K562 (cell line): ENCODE data around the gene ZNF565. TPM values are rescaled to one million over a fixed set of nuclear protein-coding genes. Genes with fewer than 3 reads are reported as not detected.

Source experiments
- ATAC-seq: fragments of 200-7000 bp; cut with Tn5 transposase; 3 replicates; pipeline ENCODE4 v1.9.1; 2020; ENCODE audit warnings: moderate library complexity
- BruUV-seq: library from RNA; stranded (reverse); fragments of 400-500 nt; replicated peaks from 2 replicates; lab custom pipeline; 2021; lab: Mats Ljungman, UMichigan
- CTCF ChIA-PET: fragments of 300-600 bp; formaldehyde crosslinking; extraction: SDS; loops from one replicate; lab custom pipeline; 2021; ENCODE audit warnings: low intra/inter-chr PET ratio; lab: Yijun Ruan, JAX
- POLR2A ChIA-PET: fragments of 300-600, 350-650 bp; sonication (Branson Sonifier 250); formaldehyde crosslinking; extraction: SDS; loops from one replicate; lab custom pipeline; 2021; ENCODE audit warnings: antibody characterized with exemption, inconsistent platforms; lab: Yijun Ruan, JAX
- DNase-seq, 4 experiments: peaks; one replicate each; pipeline versions ENCODE4 v3.0.0 to v3.0.0-alpha.2; 2011 to 2018; ENCODE audit warnings: low spot score in 3 of 4, mixed read lengths in 3 of 4; ENCODE audit errors: extremely low read depth in 1 of 4
- FAIRE-seq: peaks from 2 replicates; lab custom pipeline; 2011; peaks lifted over from hg19 to GRCh38; lab: Jason Lieb, UNC
- H2AFZ ChIP-seq: 2 replicates; pipeline ENCODE4 v1.6.0; 2011; ENCODE audit warnings: low read depth, low read length, control low read depth, inconsistent platforms
- H3K27ac ChIP-seq: fragments of 200-600 bp; 3 replicates; pipeline ENCODE4 v1.8.0; 2011; ENCODE audit warnings: low read depth, mild to moderate bottlenecking, control low read depth, inconsistent platforms, low read length, moderate library complexity, mixed read lengths; ENCODE audit errors: extremely low read depth
- H3K27me3 ChIP-seq, 2 experiments: fragments of 300-600 bp in 1 of 2; 2 replicates in 1 of 2; 3 replicates in 1 of 2; pipeline versions ENCODE4 v1.6.0 to v1.8.0; 2011; ENCODE audit warnings: inconsistent platforms in 2 of 2, low read length in 2 of 2, mild to moderate bottlenecking in 1 of 2, mixed read lengths in 1 of 2, moderate library complexity in 1 of 2; ENCODE audit not compliant: control insufficient read depth in 2 of 2, insufficient read depth in 2 of 2
- H3K36me3 ChIP-seq: fragments of 300-600 bp; 3 replicates; pipeline ENCODE4 v1.8.0; 2011; ENCODE audit warnings: mild to moderate bottlenecking, low read length, inconsistent platforms; ENCODE audit not compliant: control insufficient read depth, insufficient read depth
- H3K4me1 ChIP-seq, 2 experiments: fragments of 200-600 bp in 1 of 2; replicated peaks in 1 of 2; 2 replicates in 1 of 2; 3 replicates in 1 of 2; pipeline versions ENCODE4 v1.5.1 to v1.8.0; 2011; ENCODE audit warnings: inconsistent platforms in 2 of 2, low read length in 2 of 2, mild to moderate bottlenecking in 1 of 2, mixed read lengths in 1 of 2, moderate library complexity in 1 of 2; ENCODE audit not compliant: control insufficient read depth in 2 of 2, insufficient read depth in 2 of 2
- H3K4me2 ChIP-seq: 2 replicates; pipeline ENCODE4 v1.6.1; 2011; ENCODE audit warnings: low read length, control low read depth, inconsistent platforms, mixed read lengths; ENCODE audit not compliant: insufficient read depth
- H3K4me3 ChIP-seq: fragments of 200-600 bp; sonication (generic), shearing (Covaris generic); 2 replicates; pipeline ENCODE4 v1.5.1; 2016; ENCODE audit warnings: control low read depth, inconsistent platforms
- H3K79me2 ChIP-seq: fragments of 200-600 bp; 3 replicates; pipeline ENCODE4 v1.8.0; 2011; ENCODE audit warnings: low read length, inconsistent platforms; ENCODE audit not compliant: control insufficient read depth, insufficient read depth
- H3K9ac ChIP-seq, 2 experiments: 2 replicates each; pipeline versions ENCODE4 v1.6.0 to v1.6.1; 2011; ENCODE audit warnings: low read depth in 2 of 2, low read length in 2 of 2, control low read depth in 1 of 2, inconsistent platforms in 1 of 2, mild to moderate bottlenecking in 1 of 2, mixed read lengths in 1 of 2; ENCODE audit not compliant: insufficient read depth in 1 of 2
- H3K9me1 ChIP-seq: one replicate; pipeline ENCODE4 v1.6.0; 2011; ENCODE audit warnings: inconsistent platforms, mild to moderate bottlenecking, low read length, moderate library complexity; ENCODE audit not compliant: control insufficient read depth, insufficient read depth
- H3K9me3 ChIP-seq: replicated peaks from 2 replicates; pipeline ENCODE4 v1.5.1; 2011; ENCODE audit warnings: low read depth, low read length, inconsistent platforms; ENCODE audit not compliant: control insufficient read depth, insufficient read depth
- H4K20me1 ChIP-seq: replicated peaks from 2 replicates; pipeline ENCODE4 v1.6.1; 2011; ENCODE audit warnings: low read length, inconsistent platforms, mixed read lengths; ENCODE audit not compliant: control insufficient read depth, insufficient read depth
- CBX2 ChIP-seq: fragments of 200-600 bp; sonication (generic); IDR thresholded peaks from one replicate; pipeline ENCODE4 v1.6.1; 2012; ENCODE audit warnings: mild to moderate bottlenecking, low read length, inconsistent platforms; ENCODE audit not compliant: insufficient read depth, poor library complexity, severe bottlenecking
- CHD1 ChIP-seq: fragments of 200-600 bp; sonication (generic); IDR thresholded peaks from one replicate; pipeline ENCODE4 v1.6.1; 2012; ENCODE audit warnings: mild to moderate bottlenecking, moderate library complexity, low read length, inconsistent platforms
- CREM ChIP-seq: IDR thresholded peaks from 2 replicates; pipeline ENCODE4 v1.6.1; 2014; ENCODE audit warnings: antibody characterized with exemption, low read depth
- DDX20 ChIP-seq: fragments of 450-650 bp; IDR thresholded peaks from 2 replicates; pipeline ENCODE4 v1.6.1; 2016; ENCODE audit warnings: missing genetic modification characterization, low read depth, mild to moderate bottlenecking, missing compliant biosample characterization, moderate library complexity
- POLR2G ChIP-seq: fragments of 200-400 bp; formaldehyde crosslinking; IDR thresholded peaks from 2 replicates; pipeline ENCODE4 v1.6.1; 2017; ENCODE audit warnings: low read depth, mild to moderate bottlenecking, antibody characterized with exemption, low read length, moderate library complexity
- RBFOX2 ChIP-seq: fragments of 200-400 bp; formaldehyde crosslinking; IDR thresholded peaks from 2 replicates; pipeline ENCODE4 v1.6.1; 2017; ENCODE audit warnings: low read depth, mild to moderate bottlenecking, low read length, moderate library complexity
- TCF7L2 ChIP-seq: fragments of 150-350 bp; IDR thresholded peaks from 2 replicates; pipeline ENCODE4 v1.6.1; 2016; ENCODE audit warnings: low read depth, mild to moderate bottlenecking, low read length, moderate library complexity
- TGIF2 ChIP-seq: sonication (generic); formaldehyde crosslinking; IDR thresholded peaks from 2 replicates; pipeline ENCODE4 v1.8.1; 2022; ENCODE audit warnings: mild to moderate bottlenecking, missing genetic modification reagents, moderate library complexity
- WGBS: fragments of 100-300 bp; shearing (Covaris generic); methylation state at CpG from one replicate; pipeline ENCODE4 v1.1.6; 2016; ENCODE audit warnings: low coverage, mixed read lengths; ENCODE audit not compliant: insufficient coverage; ENCODE audit errors: missing lambda C conversion rate; 5-methylcytosine and 5-hydroxymethylcytosine counted together
- in situ Hi-C: fragments of 300-500 bp; cut with MboI; formaldehyde crosslinking; loops from 4 replicates; pipeline ENCODE4 v1.15.0; 2018; ENCODE audit warnings: inconsistent platforms, mixed read lengths
- intact Hi-C: fragments of 100-400 bp; cut with micrococcal nuclease; formaldehyde crosslinking; loops from 2 replicates; pipeline ENCODE4 v1.14.2; 2022
- polyA plus RNA-seq, 8 experiments: library from polyadenylated mRNA; depleted of rRNA in 4 of 8; stranded (reverse) in 5 of 8; unstranded in 3 of 8; fragments of >200 nt; fragmentation: Nextera tagmentation in 2 of 8; fragmentation: Illumina TruSeq in 1 of 8; extraction: Ambion mirVana in 2 of 8; extraction: Trizol in 1 of 8; gene quantifications; 2 replicates each; pipeline versions ENCODE4 v1.2.1 to v1.2.3, GENCODE V29; 2011 to 2014; ENCODE audit warnings: inconsistent platforms in 1 of 8, missing spikeins in 1 of 8
- total RNA-seq, 7 experiments: library from RNA; depleted of rRNA in 6 of 7; stranded (reverse); fragments of >200 nt in 6 of 7; fragmentation: Illumina TruSeq in 2 of 7; extraction: Trizol in 2 of 7; gene quantifications; 2 replicates each; pipeline versions ENCODE4 v1.2.1 to v1.2.3, GENCODE V29; 2011 to 2021; ENCODE audit warnings: low replicate concordance in 1 of 7
- TF ChIP-seq, protein P1 (sequence below): sonication (generic); formaldehyde crosslinking; IDR thresholded peaks from 2 replicates; pipeline ENCODE4 v1.8.1; 2023; ENCODE audit warnings: mild to moderate bottlenecking, missing genetic modification reagents
- TF ChIP-seq, protein P2 (sequence below), 2 experiments: IDR thresholded peaks; 2 replicates each; pipeline ENCODE4 v1.6.1; 2011; ENCODE audit warnings: borderline replicate concordance in 1 of 2, control low read depth in 1 of 2, low read depth in 1 of 2, low read length in 1 of 2, mild to moderate bottlenecking in 1 of 2, mixed read lengths in 1 of 2, moderate library complexity in 1 of 2; ENCODE audit not compliant: insufficient read depth in 1 of 2, insufficient read length in 1 of 2, poor library complexity in 1 of 2, severe bottlenecking in 1 of 2; ENCODE audit errors: extremely low read depth in 1 of 2

Gene ZNF565
- total and polyA plus RNA-seq, 9 of the 15 experiments (the other 6 are each of a cell fraction or from before 2014, with no cell fraction given): 1.3 to 3.2 (median 2.6) TPM

DNA sequence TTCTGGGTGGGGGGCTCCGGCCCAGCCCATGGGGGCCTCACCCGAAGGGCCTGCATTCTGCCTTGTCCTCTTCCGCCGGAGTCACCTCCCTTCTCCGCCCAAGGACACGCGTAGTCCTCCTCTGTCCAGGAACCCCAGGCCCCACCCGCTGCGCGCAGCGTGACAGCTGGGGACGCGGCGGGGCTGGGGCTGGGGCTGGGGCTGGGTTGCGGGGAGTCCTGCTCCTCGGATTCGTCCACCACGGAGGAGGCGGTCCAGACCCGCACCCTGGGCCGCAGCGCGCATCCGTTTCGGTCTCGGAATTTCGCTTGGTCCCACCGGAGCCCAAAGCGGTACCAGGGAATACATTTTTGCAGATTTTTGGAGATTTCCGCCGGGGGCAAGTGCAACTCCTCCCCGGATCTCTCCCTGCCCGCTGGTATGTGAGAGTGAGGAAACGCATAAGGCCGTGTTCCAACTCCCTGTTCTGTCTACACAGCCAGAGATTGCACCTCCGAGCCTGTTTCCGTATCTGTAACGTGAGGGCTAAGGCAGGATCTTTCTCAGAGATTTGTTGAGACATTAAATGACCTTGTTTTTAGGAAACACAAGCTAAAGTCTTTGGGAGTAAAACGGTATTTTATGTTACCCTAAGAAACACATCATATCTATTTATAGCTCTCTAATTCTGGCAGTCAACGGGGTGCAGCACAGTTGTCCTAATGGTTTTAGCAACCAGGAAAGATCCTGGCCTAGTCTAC, 61.9 kb downstream of the ZNF565 start, which contains the start of gene COX7A1:
COX7A1 (minus strand) TSS at position 96 of the 740 bp plus-strand sequence; CDS start at position 56, 40 bp downstream.
- DNase-seq: no peak
- peaks cover 42% of the 10 kb centered on the region; the same call in 2 of the 3 replicates for H3K36me3 ChIP-seq
- no peak within 1 kb of the TSS for H3K9ac ChIP-seq
- H3K27me3 ChIP-seq: no peaks in the 10 kb centered on the region
- no peak within 1 kb of the TSS for H3K4me3 ChIP-seq
- no peak within 1 kb of the TSS for H2AFZ ChIP-seq
- H3K4me1 ChIP-seq: peaks cover 0 to 13% of the 10 kb centered on the region in 2 experiments; a peak in 2 of 5 replicates
- POLR2A ChIA-PET: interaction anchor here (0.5 to 1.7 kb wide), 4 partner anchors 48 to 209 kb away, joined by 3 to 4 read pairs (median 4); partner anchors contain the start of genes ZNF146 and ZNF565
- CTCF ChIA-PET: no interaction called here
- H3K9me3 ChIP-seq: no peaks in the 10 kb centered on the region
- no peak for FAIRE-seq
- ATAC-seq: peak; percentile 44; the same call in 2 of the 3 replicates
- intact Hi-C loops (no loop called here), in situ Hi-C loops (no loop called here)
- H3K79me2 ChIP-seq: no peaks in the 10 kb centered on the region
- WGBS: 91% methylated on average over 10 of the region's 40 CpGs
- no TSS peak for BruUV-seq
- H3K9me1 ChIP-seq: no peaks in the 10 kb centered on the region
- H4K20me1 ChIP-seq: no peaks in the 10 kb centered on the region
- no peak within 1 kb of the TSS for H3K27ac ChIP-seq
- H3K4me2 ChIP-seq: no peak within 1 kb of the TSS
- TF ChIP-seq RBFOX2: peak; percentile 46; the same call in 1 of the 2 replicates
- no peak for TF ChIP-seq TGIF2 (CRISPR knock-in tag)
- no peak for TF ChIP-seq CREM
- no peak for TF ChIP-seq CHD1
- TF ChIP-seq DDX20 (tag): no peak
- TF ChIP-seq, protein P1, sequence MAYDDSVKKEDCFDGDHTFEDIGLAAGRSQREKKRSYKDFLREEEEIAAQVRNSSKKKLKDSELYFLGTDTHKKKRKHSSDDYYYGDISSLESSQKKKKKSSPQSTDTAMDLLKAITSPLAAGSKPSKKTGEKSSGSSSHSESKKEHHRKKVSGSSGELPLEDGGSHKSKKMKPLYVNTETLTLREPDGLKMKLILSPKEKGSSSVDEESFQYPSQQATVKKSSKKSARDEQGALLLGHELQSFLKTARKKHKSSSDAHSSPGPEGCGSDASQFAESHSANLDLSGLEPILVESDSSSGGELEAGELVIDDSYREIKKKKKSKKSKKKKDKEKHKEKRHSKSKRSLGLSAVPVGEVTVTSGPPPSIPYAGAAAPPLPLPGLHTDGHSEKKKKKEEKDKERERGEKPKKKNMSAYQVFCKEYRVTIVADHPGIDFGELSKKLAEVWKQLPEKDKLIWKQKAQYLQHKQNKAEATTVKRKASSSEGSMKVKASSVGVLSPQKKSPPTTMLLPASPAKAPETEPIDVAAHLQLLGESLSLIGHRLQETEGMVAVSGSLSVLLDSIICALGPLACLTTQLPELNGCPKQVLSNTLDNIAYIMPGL (CRISPR knock-in tag): no peak
- TF ChIP-seq CBX2: no peak
- peak; percentile 12; the same call in 1 of the 2 replicates for TF ChIP-seq POLR2G
- TF ChIP-seq, protein P2, sequence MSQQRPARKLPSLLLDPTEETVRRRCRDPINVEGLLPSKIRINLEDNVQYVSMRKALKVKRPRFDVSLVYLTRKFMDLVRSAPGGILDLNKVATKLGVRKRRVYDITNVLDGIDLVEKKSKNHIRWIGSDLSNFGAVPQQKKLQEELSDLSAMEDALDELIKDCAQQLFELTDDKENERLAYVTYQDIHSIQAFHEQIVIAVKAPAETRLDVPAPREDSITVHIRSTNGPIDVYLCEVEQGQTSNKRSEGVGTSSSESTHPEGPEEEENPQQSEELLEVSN (IDR thresholded peaks at IDR 0.05; ENCODE audit: borderline replicate concordance in 1 of 2, extremely low read depth in 1 of 2, insufficient read depth in 1 of 2, insufficient read length in 1 of 2, low read depth in 1 of 2, low read length in 1 of 2, poor library complexity in 1 of 2, severe bottlenecking in 1 of 2): no peak
- no peak for TF ChIP-seq TCF7L2
